Posterior cingulate gyrus (tissue), 11 donors: ENCODE data around the gene FAM32A.

Source experiments
- DNase-seq, 10 donors: peaks; one replicate each; pipeline versions ENCODE4 v3.0.0 to v3.0.0-alpha.2; 2020 to 2021; ENCODE audit warnings: mixed read lengths in 3 of 10
- intact Hi-C: fragments of 100-400 bp; cut with DNase I; formaldehyde crosslinking; loops from one replicate; pipeline ENCODE4 v1.15.1; 2023

Gene FAM32A

GRCh38 chr19:16218851-16219250, 33.6 kb downstream of the FAM32A start:
- intact Hi-C loops, result no loop called here
- no peak for DNase-seq

- DNase-seq, result no peak
- intact Hi-C loops, result no loop called here
Measured at GRCh38 chr19:16222806-16223205, 37.6 kb downstream of the FAM32A start.

- intact Hi-C loops, result no loop called here
- no peak for DNase-seq
Measured at GRCh38 chr19:16223746-16224145, 38.5 kb downstream of the FAM32A start.

GRCh38 chr19:16224293-16225045, 39.3 kb downstream of the FAM32A start:
- intact Hi-C loops, result no loop called here
- DNase-seq, result peak in 1 of 10 donors; percentile 80

GRCh38 chr19:16225279-16226183, 40.3 kb downstream of the FAM32A start:
- intact Hi-C loops, result no loop called here
- no peak for DNase-seq

- DNase-seq, result peak in 1 of 10 donors; percentile 75
- intact Hi-C loops, result no loop called here
Measured at GRCh38 chr19:16226184-16226591, 41.0 kb downstream of the FAM32A start.

GRCh38 chr19:16226878-16227836, 41.9 kb downstream of the FAM32A start:
- intact Hi-C loops, result no loop called here
- DNase-seq, result peak in 1 of 10 donors; percentile 81

GRCh38 chr19:16227837-16228636, 42.8 kb downstream of the FAM32A start:
- intact Hi-C loops, result no loop called here
- peak in 1 of 10 donors; percentile 77 for DNase-seq

GRCh38 chr19:16228637-16229321, 43.6 kb downstream of the FAM32A start:
- DNase-seq, result no peak
- intact Hi-C loops, result no loop called here

GRCh38 chr19:16229322-16229641, 44.1 kb downstream of the FAM32A start:
- no peak for DNase-seq
- intact Hi-C loops, result no loop called here

- intact Hi-C loops, result no loop called here
- DNase-seq, result peak in 1 of 10 donors; percentile 62
Measured at GRCh38 chr19:16232127-16232526, 46.9 kb downstream of the FAM32A start.

GRCh38 chr19:16232568-16232967, 47.4 kb downstream of the FAM32A start:
- intact Hi-C loops, result no loop called here
- peak in 1 of 10 donors; percentile 83 for DNase-seq

- intact Hi-C loops, result no loop called here
- peak in 1 of 10 donors; percentile 77 for DNase-seq
Measured at GRCh38 chr19:16233081-16233776, 48.0 kb downstream of the FAM32A start.

- intact Hi-C loops, result no loop called here
- peak in 1 of 10 donors; percentile 73 for DNase-seq
Measured at GRCh38 chr19:16233836-16234551, 48.8 kb downstream of the FAM32A start.

- intact Hi-C loops, result no loop called here
- DNase-seq, result peak in 1 of 10 donors; percentile 79
Measured at GRCh38 chr19:16234552-16235445, 49.6 kb downstream of the FAM32A start.

- intact Hi-C loops, result no loop called here
Measured at GRCh38 chr19:16235811-16236652, 50.8 kb downstream of the FAM32A start.

More at GRCh38 chr19:16235811-16236652, 50.8 kb downstream of the FAM32A start:
- peak in 1 of 10 donors; percentile 77 for DNase-seq
